ENCODE measurements around the gene PIEZO1.

PIEZO1 gene

GRCh38 chr16:88691129-88691813, 93.7 kb downstream of the PIEZO1 start:
- DNase-seq (ENCODE audit: low spot score), result no peak

GRCh38 chr16:88690341-88691128, 94.5 kb downstream of the PIEZO1 start:
- no peak for DNase-seq (ENCODE audit: low spot score)

- DNase-seq (ENCODE audit: low spot score), result no peak
Observed at GRCh38 chr16:88688013-88688778, 96.8 kb downstream of the PIEZO1 start.

GRCh38 chr16:88687676-88688012, 97.4 kb downstream of the PIEZO1 start:
- DNase-seq (ENCODE audit: low spot score), result no peak

GRCh38 chr16:88687254-88687576, 97.8 kb downstream of the PIEZO1 start:
- DNase-seq (ENCODE audit: low spot score), result no peak

GRCh38 chr16:88686439-88687253, 98.4 kb downstream of the PIEZO1 start, which contains the start of gene SNAI3:
Gene SNAI3 (minus strand): TSS chr16:88686507. CDS start chr16:88686406, 101 bp downstream.
- peak; percentile 87 for DNase-seq (ENCODE audit: low spot score)

GRCh38 chr16:88686062-88686438, 99.0 kb downstream of the PIEZO1 start:
- peak; percentile 61 for DNase-seq (ENCODE audit: low spot score)

GRCh38 chr16:88685156-88686061, 99.6 kb downstream of the PIEZO1 start:
- peak; percentile 89 for DNase-seq (ENCODE audit: low spot score)

- no peak for DNase-seq (ENCODE audit: low spot score)
Observed at GRCh38 chr16:88684569-88685155, 100.4 kb downstream of the PIEZO1 start.

- DNase-seq (ENCODE audit: low spot score), result no peak
Observed at GRCh38 chr16:88681709-88682451, 103.1 kb downstream of the PIEZO1 start.

GRCh38 chr16:88681084-88681680, 103.8 kb downstream of the PIEZO1 start:
- DNase-seq (ENCODE audit: low spot score), result no peak

- no peak for DNase-seq (ENCODE audit: low spot score)
Observed at GRCh38 chr16:88680554-88681083, 104.4 kb downstream of the PIEZO1 start.

- DNase-seq (ENCODE audit: low spot score), result no peak
Observed at GRCh38 chr16:88678224-88678979, 106.6 kb downstream of the PIEZO1 start.

GRCh38 chr16:88677721-88678120, 107.3 kb downstream of the PIEZO1 start:
- DNase-seq (ENCODE audit: low spot score), result no peak

GRCh38 chr16:88676502-88677242, 108.3 kb downstream of the PIEZO1 start:
- DNase-seq (ENCODE audit: low spot score), result no peak

GRCh38 chr16:88673716-88674379, 111.2 kb downstream of the PIEZO1 start:
- no peak for DNase-seq (ENCODE audit: low spot score)

- DNase-seq (ENCODE audit: low spot score), result no peak
Observed at GRCh38 chr16:88672776-88673175, 112.2 kb downstream of the PIEZO1 start.
